HG03064 (cell line): ENCODE data around the gene HAND2.

Source experiments
- ATAC-seq: cut with Tn5 transposase; IDR thresholded peaks from one replicate; pipeline ENCODE4 v1.9.1; 2021; ENCODE audit warnings: low read depth; ENCODE audit not compliant: unreplicated experiment

The HAND2 gene

GRCh38 chr4:173536808-173537429, 6.9 kb upstream of the HAND2 start:
- no peak for ATAC-seq

DNA sequence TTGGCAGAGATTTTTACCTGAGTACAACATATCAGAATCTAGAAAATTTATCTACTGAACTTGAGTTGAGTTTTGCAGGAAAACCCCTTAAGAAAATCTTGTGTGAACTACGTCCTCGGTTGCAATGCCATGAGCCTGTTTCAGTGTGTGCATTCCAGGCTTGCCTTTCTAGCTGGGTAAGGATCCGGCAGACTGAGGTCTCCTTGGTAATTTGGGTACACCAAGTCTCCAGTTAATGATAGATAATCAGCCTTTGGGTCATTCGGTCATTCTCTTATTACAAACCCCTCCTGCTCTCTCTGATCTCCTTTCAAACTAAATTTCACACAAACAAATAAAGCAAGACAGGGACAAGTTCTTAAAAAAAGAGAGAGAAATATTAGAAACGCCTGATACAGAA, 5.9 kb upstream of the HAND2 start:
- ATAC-seq, result no peak

DNA sequence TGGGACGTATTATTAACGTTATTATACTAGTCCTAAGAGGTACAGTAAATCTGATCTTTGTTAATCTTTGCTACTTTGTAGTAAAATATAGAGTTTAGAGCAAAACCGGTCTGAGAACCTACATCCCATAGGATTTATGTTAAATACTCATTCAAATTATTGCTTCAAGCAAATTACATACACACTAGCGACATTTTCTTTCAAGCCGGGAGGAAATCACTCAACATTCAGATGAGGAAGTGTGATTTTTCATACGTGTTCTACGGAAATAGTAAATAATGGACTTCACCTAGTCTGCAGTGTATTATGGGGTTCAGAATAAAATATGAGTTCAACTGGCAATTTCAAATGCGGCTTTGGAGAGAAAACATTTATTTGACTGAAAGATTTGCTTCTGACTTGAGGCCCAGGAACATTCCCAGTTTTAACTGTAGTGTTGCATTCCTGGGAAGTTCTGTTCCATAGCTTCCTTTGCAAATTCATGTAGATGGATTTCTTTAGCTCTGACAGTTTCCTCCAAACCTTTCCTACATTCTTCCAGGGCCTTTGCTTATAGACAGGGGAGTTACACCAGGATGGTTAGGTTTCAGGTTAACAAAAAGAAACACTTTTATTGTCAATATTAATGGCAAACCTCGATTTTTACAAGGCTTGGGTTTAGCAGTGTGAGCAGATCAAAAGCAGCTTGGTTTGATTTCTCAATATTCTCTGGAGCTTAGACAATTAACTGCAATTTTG, 5.3 kb upstream of the HAND2 start:
- ATAC-seq, result no peak

GRCh38 chr4:173534434-173534833, 4.4 kb upstream of the HAND2 start:
- ATAC-seq, result no peak

- ATAC-seq, result no peak
These were observed 2.9 kb upstream of the HAND2 start for GRCh38 chr4:173532725-173533511.

GRCh38 chr4:173531086-173531965, 1.3 kb upstream of the HAND2 start:
- no peak for ATAC-seq

GRCh38 chr4:173530326-173531085, 477 bp upstream of the HAND2 start:
- ATAC-seq, result no peak

DNA sequence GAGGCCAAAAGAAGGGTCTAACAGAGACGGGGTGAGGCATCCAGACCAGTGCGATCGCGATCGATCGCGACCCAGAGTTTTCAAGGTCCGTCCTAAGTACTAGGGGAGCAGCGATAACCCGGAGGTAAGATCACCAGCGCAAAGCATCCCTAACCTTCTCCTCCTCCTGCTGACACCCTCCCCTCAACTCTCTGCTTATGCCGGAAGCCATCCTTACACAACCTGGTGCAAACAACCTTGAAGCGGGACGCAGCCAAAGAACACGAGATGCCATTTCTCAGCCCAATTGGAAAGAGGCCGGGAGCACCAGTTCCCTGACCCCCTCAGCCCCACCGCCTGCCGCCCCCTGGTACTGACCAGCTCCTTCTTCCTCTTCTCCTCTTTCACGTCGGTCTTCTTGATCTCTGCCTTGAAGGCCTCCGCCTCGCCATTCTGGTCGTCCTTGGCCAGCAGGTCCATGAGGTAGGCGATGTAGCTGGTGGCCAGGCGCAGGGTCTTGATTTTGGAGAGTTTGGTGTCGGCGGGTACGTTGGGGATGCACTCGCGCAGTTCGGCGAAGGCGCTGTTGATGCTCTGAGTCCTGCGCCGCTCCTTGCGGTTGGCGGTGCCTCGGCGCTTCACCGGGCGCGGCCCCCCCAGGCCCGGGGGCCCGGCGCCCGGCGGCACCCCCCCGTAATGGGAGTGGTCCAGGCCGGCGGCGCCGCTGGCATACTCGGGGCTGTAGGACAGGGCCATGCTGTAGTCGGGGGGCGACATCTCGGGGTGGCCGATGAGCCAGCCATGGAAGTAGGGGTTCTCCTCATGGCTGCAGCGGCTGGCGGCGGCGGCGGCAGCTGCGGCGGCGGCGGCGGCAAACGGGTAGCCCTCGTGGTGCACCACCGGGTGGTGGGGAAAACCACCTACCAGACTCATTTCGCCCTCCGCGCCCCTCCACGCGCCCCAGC, 1.4 kb downstream of the HAND2 start:
- ATAC-seq, result no peak

- no peak for ATAC-seq
These were observed 2.7 kb downstream of the HAND2 start for GRCh38 chr4:173527103-173527891.

- no peak for ATAC-seq
These were observed 3.3 kb downstream of the HAND2 start for GRCh38 chr4:173526724-173527102.

DNA sequence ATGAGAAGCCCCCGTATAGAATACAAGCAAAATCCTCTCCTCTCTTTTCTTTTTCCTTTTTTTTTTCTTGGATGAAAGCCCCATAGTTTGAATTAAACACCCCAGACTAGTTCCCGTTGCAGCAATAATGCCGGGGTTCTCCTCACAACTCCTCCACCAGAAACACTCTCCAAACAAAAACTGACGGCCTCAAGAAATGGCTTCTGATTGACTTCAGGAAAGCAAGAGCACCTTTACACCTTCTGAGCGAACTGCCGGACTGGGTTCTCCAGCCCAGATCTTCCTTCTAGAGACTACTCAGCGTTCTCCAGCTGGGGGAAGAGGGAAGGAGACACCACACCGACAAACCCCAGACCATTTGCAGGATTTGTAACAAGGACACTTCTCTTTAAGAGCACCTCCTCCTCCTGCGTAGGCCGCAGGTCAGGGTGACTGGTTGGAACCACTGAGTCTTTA, 4.0 kb downstream of the HAND2 start:
- no peak for ATAC-seq

DNA sequence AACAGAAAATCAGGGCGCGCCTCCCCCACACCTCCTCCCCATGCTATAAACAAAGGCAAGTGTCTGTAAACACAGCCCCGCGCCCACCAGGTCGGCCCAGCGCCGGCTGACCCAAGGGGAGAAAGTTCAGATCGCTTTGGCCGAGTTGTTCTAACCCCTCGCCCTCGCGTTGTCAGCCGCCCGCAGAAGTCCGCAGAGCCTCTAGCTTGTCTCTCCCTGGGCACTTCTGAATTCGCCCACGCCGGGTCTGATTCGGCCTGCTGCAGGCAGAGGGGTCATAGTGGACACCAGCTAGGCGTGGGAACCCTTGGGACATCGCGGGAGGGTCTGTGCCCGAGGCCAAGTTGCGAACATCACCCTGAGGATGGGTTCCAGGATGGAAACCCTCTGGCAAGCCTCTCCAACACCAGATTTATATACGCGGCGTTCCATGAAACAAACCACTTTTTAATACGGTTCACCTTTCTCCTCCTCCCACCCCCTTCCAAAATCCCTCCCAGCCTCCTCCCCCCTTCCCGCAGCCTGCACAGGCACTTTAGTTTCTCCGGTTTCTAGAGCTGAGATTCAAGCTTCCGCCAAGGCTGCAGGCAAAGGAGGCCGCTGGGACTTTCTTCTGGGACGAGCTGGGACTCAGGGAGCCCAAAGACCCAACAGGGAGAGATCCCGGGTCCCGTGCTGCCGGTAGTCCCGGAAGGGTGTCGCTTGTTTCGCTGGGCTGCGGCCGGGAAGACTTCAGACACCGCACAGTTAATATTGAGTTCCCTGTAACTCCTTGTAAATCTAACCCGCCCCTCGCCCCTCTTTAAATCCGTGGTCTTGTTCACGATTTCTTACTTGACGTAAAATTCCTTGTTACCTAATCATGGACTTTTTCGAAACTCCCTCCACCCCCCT, 4.7 kb downstream of the HAND2 start:
- ATAC-seq, result no peak

DNA sequence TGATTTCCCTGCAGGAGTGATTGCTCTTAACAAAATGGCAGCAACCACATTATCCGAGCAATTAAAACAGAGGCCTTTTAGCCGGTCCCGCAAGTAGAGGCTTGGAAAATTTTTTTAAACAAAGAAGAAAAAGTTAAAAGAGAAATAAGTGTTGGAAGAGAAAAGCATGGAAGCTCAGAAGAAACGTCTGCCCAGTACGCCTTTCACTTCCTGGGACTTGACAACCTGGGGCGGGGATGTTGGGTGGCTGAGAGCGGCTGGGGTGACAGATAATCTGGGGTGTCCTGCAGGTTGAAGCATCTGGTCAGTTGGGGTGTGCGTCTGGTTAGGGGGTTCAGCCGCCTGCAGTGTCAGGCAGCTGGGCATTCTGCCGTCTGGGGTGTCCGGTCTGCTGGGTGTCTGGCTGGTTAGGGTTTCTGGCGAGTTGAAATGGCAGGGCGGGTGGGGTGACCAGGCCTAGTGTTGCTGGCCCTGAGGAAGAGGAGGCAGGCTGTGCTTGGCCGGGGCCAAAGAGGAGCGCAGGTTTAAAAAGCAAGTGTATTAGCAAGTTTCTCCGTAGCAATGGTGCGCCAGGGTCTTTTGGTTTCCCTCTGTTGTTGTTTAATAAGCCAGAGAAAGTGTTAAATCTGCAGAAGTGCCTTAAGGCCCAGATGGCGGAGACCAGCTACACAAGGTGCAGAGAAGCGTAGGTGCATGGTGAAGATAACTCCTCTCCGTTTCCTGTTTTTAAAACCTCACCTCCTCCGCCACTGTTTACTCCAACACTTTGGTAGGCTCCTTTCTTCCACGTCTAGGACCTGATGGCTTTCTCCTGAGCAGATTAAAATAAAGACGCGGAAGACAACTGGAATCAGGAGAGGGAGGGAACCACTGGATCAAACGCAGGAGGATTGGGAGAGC, 5.6 kb downstream of the HAND2 start:
- no peak for ATAC-seq

DNA sequence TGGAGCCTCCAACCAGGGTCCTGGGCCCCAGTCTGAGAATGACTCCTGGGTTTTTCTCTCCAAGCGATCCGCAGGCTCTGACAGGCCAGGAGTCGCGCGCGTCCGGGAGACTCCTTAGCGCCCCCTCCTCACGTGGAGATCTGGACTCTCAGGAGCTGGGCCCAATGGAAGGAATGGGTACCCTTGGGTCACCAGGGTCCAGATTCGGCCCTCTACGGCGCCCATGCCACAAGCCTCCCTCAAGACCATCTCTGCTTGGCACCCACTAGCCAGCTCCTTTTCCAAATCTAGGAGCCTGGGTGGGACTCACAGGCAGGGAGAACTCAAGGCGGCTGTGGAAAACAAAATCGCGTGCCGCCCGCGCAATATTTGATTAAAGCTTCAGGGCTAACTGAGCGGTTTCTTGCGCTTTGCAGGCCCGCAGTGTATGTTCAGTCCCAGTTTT, 7.1 kb downstream of the HAND2 start:
- no peak for ATAC-seq

GRCh38 chr4:173522160-173522950, 7.7 kb downstream of the HAND2 start:
- no peak for ATAC-seq
